Fibroblast of mammary gland (primary cell): ENCODE measurements around the gene VRK2.
"Not testable (repeated sequence)": the region's sequence is repeated elsewhere in the genome, so short reads cannot be mapped to it uniquely, and the experiment has no call there.

Experiments used
- DNase-seq: peaks from one replicate; pipeline ENCODE4 v3.0.0-alpha.2; 2010; ENCODE audit warnings: low read depth
- H3K4me3 ChIP-seq: 2 replicates; pipeline ENCODE4 v1.5.1; 2011; ENCODE audit warnings: low read depth, mild to moderate bottlenecking, low read length, moderate library complexity; ENCODE audit not compliant: control insufficient read depth
- CTCF ChIP-seq: conservative IDR thresholded peaks from 2 replicates; pipeline ENCODE4 v1.5.1; 2011; ENCODE audit warnings: low read depth, low read length, inconsistent platforms; ENCODE audit not compliant: control insufficient read depth, insufficient read depth

Gene VRK2

DNA sequence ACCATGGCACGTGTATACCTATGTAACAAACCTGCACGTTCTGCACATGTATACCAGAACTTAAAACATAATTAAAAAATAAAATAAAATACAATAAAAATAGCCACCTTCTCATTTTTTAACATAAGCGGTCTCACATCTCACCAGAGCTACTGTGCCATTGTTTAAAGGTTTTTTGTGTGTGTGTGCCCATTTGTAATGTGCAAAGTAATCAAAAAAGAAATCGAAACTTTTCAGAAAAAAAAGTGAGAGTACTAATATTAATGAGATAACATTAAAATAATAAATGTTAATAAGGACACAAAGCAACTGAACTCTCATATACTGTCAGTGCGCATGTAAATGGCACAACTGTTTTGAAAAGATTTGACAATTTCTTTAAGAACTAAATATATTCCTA is 134.0 kb downstream of the VRK2 start:
- DNase-seq = no peak
- no peak overlapping the region for H3K4me3 ChIP-seq
- TF ChIP-seq CTCF = no peak

- H3K4me3 ChIP-seq = no peak overlapping the region
- no peak for TF ChIP-seq CTCF
- peak; percentile 5 for DNase-seq
Observed at GRCh38 chr2:58182527-58182926, 135.9 kb downstream of the VRK2 start.

DNA sequence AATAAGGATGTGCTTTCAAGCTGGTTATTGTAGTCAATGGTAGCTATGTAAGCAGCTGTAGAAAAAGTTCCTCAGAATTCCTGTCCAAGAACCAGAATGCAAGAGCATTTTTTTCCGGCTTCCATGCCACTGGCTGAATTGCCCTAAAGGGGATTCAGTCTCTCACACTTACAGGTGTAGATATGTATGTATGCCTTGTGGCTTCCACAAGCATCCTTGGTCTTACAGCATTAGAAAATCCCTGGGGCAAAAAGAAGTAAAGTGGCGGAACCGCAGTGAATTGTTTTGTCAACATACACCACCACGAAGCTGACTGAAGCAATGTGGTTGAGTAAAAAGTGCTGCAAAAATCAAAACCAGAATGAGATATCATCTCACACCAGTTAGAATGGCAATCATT is 139.9 kb downstream of the VRK2 start:
- TF ChIP-seq CTCF = no peak
- no peak for DNase-seq
- no peak overlapping the region for H3K4me3 ChIP-seq

GRCh38 chr2:58187022-58187421 is 140.4 kb downstream of the VRK2 start:
- DNase-seq, H3K4me3 ChIP-seq: not testable (repeated sequence)

- H3K4me3 ChIP-seq = no peak overlapping the region
- no peak for DNase-seq
- no peak for TF ChIP-seq CTCF
Observed at GRCh38 chr2:58194458-58194857, 147.9 kb downstream of the VRK2 start.

DNA sequence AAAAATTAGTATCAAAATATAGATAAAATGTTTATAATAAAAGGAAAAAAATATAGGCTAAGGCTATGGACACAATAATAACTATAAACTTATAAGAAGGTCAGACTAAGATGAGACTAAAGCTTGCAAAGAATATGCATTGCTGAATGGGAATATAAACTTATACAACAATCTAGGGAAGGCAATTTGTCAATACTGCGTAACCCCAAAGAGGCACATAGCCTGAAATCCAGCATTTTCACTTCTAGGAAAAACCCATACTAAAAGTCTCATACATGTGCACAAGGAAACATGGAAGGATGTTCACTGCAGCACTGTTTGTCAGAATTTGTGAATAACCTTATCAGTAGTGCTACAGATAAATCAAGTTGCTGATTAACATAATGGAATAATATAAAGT is 149.1 kb downstream of the VRK2 start:
- H3K4me3 ChIP-seq = no peak overlapping the region
- TF ChIP-seq CTCF = no peak
- DNase-seq = peak; percentile 14

DNA sequence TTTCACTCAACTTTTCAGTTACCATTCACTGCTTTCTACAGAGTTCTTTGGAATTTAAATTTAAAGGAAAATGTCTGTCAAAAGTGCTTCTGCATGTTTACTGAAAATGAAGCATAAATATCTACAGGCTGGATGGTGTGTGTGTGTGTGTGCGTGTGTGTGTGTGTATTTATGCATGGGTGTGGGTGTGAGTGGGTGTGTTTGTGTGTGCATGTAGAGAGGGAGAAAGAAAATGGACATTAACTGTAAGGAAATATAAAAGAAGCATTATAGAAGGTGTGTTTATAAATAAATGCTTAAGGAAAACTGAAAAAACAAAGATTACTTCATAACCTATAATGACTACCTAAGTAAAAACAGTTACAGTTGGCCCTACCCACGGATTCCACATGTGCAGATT is 151.3 kb downstream of the VRK2 start:
- no peak for TF ChIP-seq CTCF

More for the DNA sequence above, 151.3 kb downstream of the VRK2 start:
- no peak for DNase-seq
- no peak overlapping the region for H3K4me3 ChIP-seq
